SH-SY5Y (cell line): ENCODE measurements around the gene CDC42EP4.

Experiments used
- GATA2 ChIP-seq: IDR thresholded peaks from 2 replicates; pipeline ENCODE4 v1.6.1; 2011; ENCODE audit warnings: mild to moderate bottlenecking, low read depth, low read length
- GATA3 ChIP-seq: IDR thresholded peaks from 2 replicates; pipeline ENCODE4 v1.6.1; 2011; ENCODE audit warnings: low read depth, mild to moderate bottlenecking, low read length, moderate library complexity

GRCh38 chr17:73354423-73355284 lies 42.9 kb upstream of the CDC42EP4 start:
- TF ChIP-seq GATA3 = no peak
- TF ChIP-seq GATA2 = no peak
